A549 (cell line): Measurements from ENCODE around the gene STARD13. TPM values are rescaled to one million over a fixed set of nuclear protein-coding genes. Genes with fewer than 3 reads are reported as not detected.

Experiments used
- ATAC-seq, 2 experiments: fragments of 200-7000 bp in 1 of 2; fragments of >200 bp in 1 of 2; cut with Nextera tagmentation in 1 of 2; cut with Tn5 transposase in 1 of 2; 3 replicates each; pipeline versions ENCODE4 v1.8.0 to v1.9.1; 2018 to 2020; ENCODE audit warnings: mild to moderate bottlenecking in 1 of 2, moderate library complexity in 1 of 2
- CTCF ChIA-PET: fragments of 300-600 bp; sonication (Branson Sonifier 250); formaldehyde crosslinking; extraction: SDS; loops from one replicate; lab custom pipeline; 2021; ENCODE audit warnings: antibody characterized with exemption, inconsistent platforms; lab: Yijun Ruan, JAX
- POLR2A ChIA-PET: fragments of 350-600 bp; formaldehyde crosslinking; extraction: SDS; loops from one replicate; lab custom pipeline; 2021; ENCODE audit warnings: antibody characterized with exemption, inconsistent platforms; lab: Yijun Ruan, JAX
- DNase-seq, 2 experiments: peaks; one replicate each; pipeline versions ENCODE4 v3.0.0 to v3.0.0-alpha.2; 2011 to 2016; ENCODE audit warnings: low read depth in 1 of 2, low spot score in 1 of 2
- FAIRE-seq: peaks from 2 replicates; lab custom pipeline; 2011; peaks lifted over from hg19 to GRCh38; lab: Jason Lieb, UNC
- H3K27ac ChIP-seq, 2 experiments: fragments of >200 bp; sonication (Bioruptor Twin); formaldehyde crosslinking; 3 replicates each; pipeline ENCODE4 v1.5.1; 2016 to 2017
- H3K4me1 ChIP-seq: fragments of >200 bp; sonication (Bioruptor Twin); formaldehyde crosslinking; 3 replicates; pipeline ENCODE4 v1.6.1; 2016
- H3K4me2 ChIP-seq: fragments of >200 bp; sonication (Bioruptor Twin); formaldehyde crosslinking; 3 replicates; pipeline ENCODE4 v1.6.1; 2016
- H3K4me3 ChIP-seq: fragments of >200 bp; sonication (Bioruptor Twin); formaldehyde crosslinking; 3 replicates; pipeline ENCODE4 v1.5.1; 2016
- H3K9me3 ChIP-seq: fragments of >200 bp; sonication (Bioruptor Twin); formaldehyde crosslinking; 3 replicates; pipeline ENCODE4 v1.6.1; 2016
- ATOH8 ChIP-seq: fragments of 250-450 bp; sonication (Bioruptor Pico); IDR thresholded peaks from 2 replicates; pipeline ENCODE4 v1.5.0; 2020; ENCODE audit warnings: low read depth, mild to moderate bottlenecking, moderate library complexity
- BCL3 ChIP-seq: fragments of >200 bp; sonication (Bioruptor Twin); formaldehyde crosslinking; IDR thresholded peaks from 3 replicates; pipeline ENCODE4 v1.6.1; 2016
- CBX2 ChIP-seq: fragments of 200-600 bp; sonication (generic); IDR thresholded peaks from 2 replicates; pipeline ENCODE4 v1.6.1; 2016; ENCODE audit warnings: low read depth, mild to moderate bottlenecking, borderline replicate concordance
- CBX8 ChIP-seq: fragments of 200-600 bp; sonication (generic); IDR thresholded peaks from 2 replicates; pipeline ENCODE4 v1.6.1; 2016
- CHD2 ChIP-seq: fragments of 150-350 bp; IDR thresholded peaks from 2 replicates; pipeline ENCODE4 v1.6.1; 2014; ENCODE audit warnings: low read length; ENCODE audit not compliant: partially characterized antibody
- CHD4 ChIP-seq: fragments of 200-600 bp; sonication (generic); IDR thresholded peaks from 2 replicates; pipeline ENCODE4 v1.6.1; 2016; ENCODE audit warnings: antibody characterized with exemption, mild to moderate bottlenecking, borderline replicate concordance
- ELK1 ChIP-seq: fragments of 150-350 bp; IDR thresholded peaks from 2 replicates; pipeline ENCODE4 v1.6.1; 2014; ENCODE audit warnings: low read depth, mild to moderate bottlenecking, low read length
- ESRRA ChIP-seq: fragments of 150-350 bp; IDR thresholded peaks from 2 replicates; pipeline ENCODE4 v1.6.1; 2014; ENCODE audit warnings: mild to moderate bottlenecking, low read length, borderline replicate concordance
- FOSB ChIP-seq: fragments of 250-450 bp; sonication (Bioruptor Pico); IDR thresholded peaks from 2 replicates; pipeline ENCODE4 v1.5.0; 2020; ENCODE audit warnings: mild to moderate bottlenecking, moderate library complexity
- GATA3 ChIP-seq: IDR thresholded peaks from 2 replicates; pipeline ENCODE4 v1.6.1; 2012; ENCODE audit warnings: borderline replicate concordance
- HES2 ChIP-seq: fragments of >200 bp; sonication (Bioruptor Twin); formaldehyde crosslinking; IDR thresholded peaks from 2 replicates; pipeline ENCODE4 v1.6.1; 2016
- HEYL ChIP-seq: fragments of 250-450 bp; sonication (Bioruptor Pico); IDR thresholded peaks from 2 replicates; pipeline ENCODE4 v1.8.0; 2021; ENCODE audit warnings: mild to moderate bottlenecking, moderate library complexity
- HMGXB4 ChIP-seq: fragments of 250-450 bp; sonication (Bioruptor Pico); IDR thresholded peaks from 2 replicates; pipeline ENCODE4 v1.5.0; 2021; ENCODE audit warnings: mild to moderate bottlenecking, moderate library complexity, borderline replicate concordance
- HOXA7 ChIP-seq: fragments of 250-450 bp; sonication (Bioruptor Pico); IDR thresholded peaks from 2 replicates; pipeline ENCODE4 v1.5.0; 2020; ENCODE audit warnings: mild to moderate bottlenecking, moderate library complexity
- KDM1A ChIP-seq: fragments of 200-600 bp; sonication (generic); IDR thresholded peaks from 2 replicates; pipeline ENCODE4 v1.6.1; 2016; ENCODE audit warnings: low read depth, mild to moderate bottlenecking
- KDM5A ChIP-seq: fragments of 200-600 bp; sonication (generic); IDR thresholded peaks from 2 replicates; pipeline ENCODE4 v1.6.1; 2016; ENCODE audit warnings: antibody characterized with exemption, mild to moderate bottlenecking
- MAZ ChIP-seq: fragments of 150-350 bp; IDR thresholded peaks from 2 replicates; pipeline ENCODE4 v1.6.1; 2014; ENCODE audit warnings: antibody characterized with exemption, low read depth, low read length, borderline replicate concordance
- NPAS2 ChIP-seq: fragments of 250-450 bp; sonication (Bioruptor Pico); IDR thresholded peaks from 2 replicates; pipeline ENCODE4 v1.8.0; 2022; ENCODE audit warnings: mild to moderate bottlenecking, moderate library complexity, borderline replicate concordance
- SREBF2 ChIP-seq: fragments of 450-650 bp; IDR thresholded peaks from 2 replicates; pipeline ENCODE4 v1.6.1; 2014; ENCODE audit warnings: mild to moderate bottlenecking, moderate library complexity
- ZFP36 ChIP-seq: fragments of 450-650 bp; IDR thresholded peaks from 2 replicates; pipeline ENCODE4 v1.6.1; 2014; ENCODE audit warnings: borderline replicate concordance; ENCODE audit not compliant: partially characterized antibody
- WGBS: methylation state at CpG from one replicate; pipeline ENCODE4 v1.1.6; 2017; ENCODE audit errors: missing lambda C conversion rate; 5-methylcytosine and 5-hydroxymethylcytosine counted together
- polyA plus RNA-seq, 4 experiments: library from polyadenylated mRNA; depleted of rRNA in 3 of 4; stranded (reverse); fragments of >200 nt; fragmentation: RNase III in 1 of 4; extraction: RNeasy Plus Mini Kit Qiagen cat#74134 plus additional on column Dnase treatment in 1 of 4; gene quantifications; 2 replicates in 3 of 4; 3 replicates in 1 of 4; pipeline ENCODE4 v1.2.3, GENCODE V29; 2011 to 2017

STARD13 gene
- polyA plus RNA-seq, 2 of the 4 experiments (the other 2 are of a cell fraction), result 2.4 to 2.8 TPM

- 86% methylated on average over 1 of the region's 1 CpG for WGBS
- CTCF ChIA-PET, result no interaction called here
- no peak overlapping the region for H3K4me3 ChIP-seq
- no peaks in the 10 kb centered on the region for H3K9me3 ChIP-seq
- no peak overlapping the region for H3K27ac ChIP-seq
- no peak for DNase-seq
- no peak for FAIRE-seq
- H3K4me2 ChIP-seq, result no peak overlapping the region
- H3K4me1 ChIP-seq, result no peaks in the 10 kb centered on the region
- TF ChIP-seq KDM1A (no peak), KDM5A (no peak), ESRRA (no peak), ZFP36 (no peak), GATA3 (no peak), MAZ (no peak)
- ATAC-seq, result no peak
- POLR2A ChIA-PET, result no interaction called here
Measured at GRCh38 chr13:33132644-33133440, 152.7 kb downstream of the STARD13 start.

GRCh38 chr13:33129886-33130285, 155.7 kb downstream of the STARD13 start:
- Histone ChIP-seq H3K4me1 (peaks cover 21% of the 10 kb centered on the region), H3K4me2 (no peak overlapping the region), H3K4me3 (no peak overlapping the region), H3K9me3 (no peaks in the 10 kb centered on the region), H3K27ac (no peak overlapping the region)
- ATAC-seq, result no peak
- ChIA-PET CTCF (no interaction called here), POLR2A (no interaction called here)
- no peak for FAIRE-seq
- no peak for DNase-seq
- TF ChIP-seq CBX8 (no peak), NPAS2 (CRISPR knock-in tag) (no peak), ELK1 (no peak), HES2 (no peak), HEYL (CRISPR knock-in tag) (no peak), CBX2 (no peak), FOSB (CRISPR knock-in tag) (no peak), GATA3 (no peak), ESRRA (no peak), SREBF2 (no peak), HMGXB4 (CRISPR knock-in tag) (no peak), CHD2 (no peak), ATOH8 (no peak), BCL3 (no peak), CHD4 (no peak), HOXA7 (CRISPR knock-in tag) (no peak)
- WGBS, result 93% methylated on average over 15 of the region's 20 CpGs
